OCI-LY1 (cell line): Measurements from ENCODE around the gene ACACA.

Experiments
- EZH2 ChIP-seq: fragments of 200-600 bp; sonication (generic), shearing (Covaris generic); IDR thresholded peaks from 2 replicates; pipeline ENCODE4 v1.8.0; 2017; ENCODE audit warnings: borderline replicate concordance, mixed run types, mild to moderate bottlenecking, antibody characterized with exemption, low read length, moderate library complexity, mixed read lengths
- TF ChIP-seq, protein P1 (sequence below): fragments of 200-600 bp; sonication (generic), shearing (Covaris generic); IDR thresholded peaks from 2 replicates; pipeline ENCODE4 v1.5.1; 2017; ENCODE audit warnings: mild to moderate bottlenecking, antibody characterized with exemption, low read length, moderate library complexity, mixed read lengths

GRCh38 chr17:37111329-37111728 is 295.3 kb downstream of the ACACA start:
- TF ChIP-seq, protein P1, sequence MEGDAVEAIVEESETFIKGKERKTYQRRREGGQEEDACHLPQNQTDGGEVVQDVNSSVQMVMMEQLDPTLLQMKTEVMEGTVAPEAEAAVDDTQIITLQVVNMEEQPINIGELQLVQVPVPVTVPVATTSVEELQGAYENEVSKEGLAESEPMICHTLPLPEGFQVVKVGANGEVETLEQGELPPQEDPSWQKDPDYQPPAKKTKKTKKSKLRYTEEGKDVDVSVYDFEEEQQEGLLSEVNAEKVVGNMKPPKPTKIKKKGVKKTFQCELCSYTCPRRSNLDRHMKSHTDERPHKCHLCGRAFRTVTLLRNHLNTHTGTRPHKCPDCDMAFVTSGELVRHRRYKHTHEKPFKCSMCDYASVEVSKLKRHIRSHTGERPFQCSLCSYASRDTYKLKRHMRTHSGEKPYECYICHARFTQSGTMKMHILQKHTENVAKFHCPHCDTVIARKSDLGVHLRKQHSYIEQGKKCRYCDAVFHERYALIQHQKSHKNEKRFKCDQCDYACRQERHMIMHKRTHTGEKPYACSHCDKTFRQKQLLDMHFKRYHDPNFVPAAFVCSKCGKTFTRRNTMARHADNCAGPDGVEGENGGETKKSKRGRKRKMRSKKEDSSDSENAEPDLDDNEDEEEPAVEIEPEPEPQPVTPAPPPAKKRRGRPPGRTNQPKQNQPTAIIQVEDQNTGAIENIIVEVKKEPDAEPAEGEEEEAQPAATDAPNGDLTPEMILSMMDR, result no peak
- no peak for TF ChIP-seq EZH2
